Activated B cell treated with CpG ODN at 0.5 μM for 24 hours (primary cell): ENCODE results near the gene SMIM24. TPM values are rescaled to one million over a fixed set of nuclear protein-coding genes. Genes with fewer than 3 reads are reported as not detected.
A peak's percentile ranks its signal among the peaks of the same experiment; 100 is the strongest.

Experiments
- ATAC-seq: fragments of 200-7000 bp; cut with Tn5 transposase; one replicate; pipeline ENCODE4 v1.10.0; 2021; ENCODE audit warnings: low read depth, mild to moderate bottlenecking, moderate library complexity
- CTCF ChIA-PET: fragments of 350-600 bp; sonication (Branson Sonifier 250); formaldehyde crosslinking; loops from one replicate; lab custom pipeline; 2021; ENCODE audit warnings: antibody characterized with exemption; lab: Charles Lee
- POLR2A ChIA-PET: fragments of 350-600 bp; sonication (Branson Sonifier 250); formaldehyde crosslinking; loops from one replicate; lab custom pipeline; 2021; ENCODE audit warnings: antibody characterized with exemption; lab: Charles Lee
- DNase-seq: peaks from one replicate; pipeline ENCODE4 v3.0.0; 2022
- H3K27ac Mint-ChIP-seq: one replicate; pipeline ENCODE4 v1.8.0; 2020; ENCODE audit warnings: mixed read lengths
- H3K27me3 Mint-ChIP-seq: one replicate; pipeline ENCODE4 v1.8.0; 2021; ENCODE audit warnings: mixed read lengths
- H3K36me3 Mint-ChIP-seq: one replicate; pipeline ENCODE4 v1.8.0; 2021; ENCODE audit warnings: low read depth, mixed read lengths
- H3K4me1 Mint-ChIP-seq: one replicate; pipeline ENCODE4 v1.8.0; 2021; ENCODE audit warnings: mixed read lengths
- H3K4me3 Mint-ChIP-seq: one replicate; pipeline ENCODE4 v1.8.0; 2020; ENCODE audit warnings: mild to moderate bottlenecking, mixed read lengths
- H3K9me3 Mint-ChIP-seq: one replicate; pipeline ENCODE4 v1.8.0; 2020; ENCODE audit warnings: mixed read lengths
- intact Hi-C: fragments of 100-400 bp; cut with micrococcal nuclease; formaldehyde crosslinking; loops from one replicate; pipeline ENCODE4 v1.15.1; 2024
- total RNA-seq: library from RNA; stranded (reverse); gene quantifications from 2 replicates; pipeline ENCODE4 v1.2.3, GENCODE V29; 2022
- TF ChIP-seq, protein P1 (sequence below): fragments of 200-600 bp; IDR thresholded peaks from one replicate; pipeline ENCODE4 v1.8.0; 2022; ENCODE audit warnings: antibody characterized with exemption, mild to moderate bottlenecking

The SMIM24 gene
- total RNA-seq, 1 donor from 2014 or later, result not detected

DNA sequence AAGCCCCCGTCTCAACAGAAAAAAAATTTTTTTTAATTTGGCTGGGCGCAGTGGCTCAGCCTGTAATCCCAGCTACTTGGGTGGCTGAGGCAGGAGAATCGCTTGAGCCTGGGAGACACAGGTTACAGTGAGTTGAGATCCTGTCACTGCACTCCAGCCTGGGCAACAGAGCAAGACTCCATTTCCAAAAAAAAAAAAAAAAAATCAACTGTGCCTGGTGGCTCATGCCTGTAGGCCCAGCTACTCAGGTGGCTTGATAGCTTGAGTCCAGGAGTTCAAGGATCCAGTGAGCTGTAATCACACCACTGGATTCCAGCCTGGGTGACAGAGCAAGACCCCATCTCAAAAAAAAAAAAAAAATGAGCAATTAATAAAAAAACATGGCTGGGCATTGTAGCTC, 21.5 kb upstream of the SMIM24 start:
- Mint-ChIP-seq H3K27ac (no peak overlapping the region), H3K4me3 (no peak overlapping the region), H3K36me3 (peaks cover 19% of the 10 kb centered on the region), H3K4me1 (peaks cover 31% of the 10 kb centered on the region), H3K27me3 (no peaks in the 10 kb centered on the region), H3K9me3 (no peaks in the 10 kb centered on the region)
- TF ChIP-seq, protein P1, sequence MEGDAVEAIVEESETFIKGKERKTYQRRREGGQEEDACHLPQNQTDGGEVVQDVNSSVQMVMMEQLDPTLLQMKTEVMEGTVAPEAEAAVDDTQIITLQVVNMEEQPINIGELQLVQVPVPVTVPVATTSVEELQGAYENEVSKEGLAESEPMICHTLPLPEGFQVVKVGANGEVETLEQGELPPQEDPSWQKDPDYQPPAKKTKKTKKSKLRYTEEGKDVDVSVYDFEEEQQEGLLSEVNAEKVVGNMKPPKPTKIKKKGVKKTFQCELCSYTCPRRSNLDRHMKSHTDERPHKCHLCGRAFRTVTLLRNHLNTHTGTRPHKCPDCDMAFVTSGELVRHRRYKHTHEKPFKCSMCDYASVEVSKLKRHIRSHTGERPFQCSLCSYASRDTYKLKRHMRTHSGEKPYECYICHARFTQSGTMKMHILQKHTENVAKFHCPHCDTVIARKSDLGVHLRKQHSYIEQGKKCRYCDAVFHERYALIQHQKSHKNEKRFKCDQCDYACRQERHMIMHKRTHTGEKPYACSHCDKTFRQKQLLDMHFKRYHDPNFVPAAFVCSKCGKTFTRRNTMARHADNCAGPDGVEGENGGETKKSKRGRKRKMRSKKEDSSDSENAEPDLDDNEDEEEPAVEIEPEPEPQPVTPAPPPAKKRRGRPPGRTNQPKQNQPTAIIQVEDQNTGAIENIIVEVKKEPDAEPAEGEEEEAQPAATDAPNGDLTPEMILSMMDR, result no peak
- DNase-seq (no peak), ATAC-seq (no peak)
- ChIA-PET CTCF (no interaction called here), POLR2A (interaction anchor here (0.6 to 0.7 kb wide), 3 partner anchors 12 to 731 kb away, joined by 3 to 4 read pairs (median 4); no protein-coding TSS in a partner anchor)
- intact Hi-C loops, result loop anchor here (2.0 to 10.0 kb wide), 3 partner anchors 17 to 953 kb away; partner anchors contain the start of gene UBXN6

DNA sequence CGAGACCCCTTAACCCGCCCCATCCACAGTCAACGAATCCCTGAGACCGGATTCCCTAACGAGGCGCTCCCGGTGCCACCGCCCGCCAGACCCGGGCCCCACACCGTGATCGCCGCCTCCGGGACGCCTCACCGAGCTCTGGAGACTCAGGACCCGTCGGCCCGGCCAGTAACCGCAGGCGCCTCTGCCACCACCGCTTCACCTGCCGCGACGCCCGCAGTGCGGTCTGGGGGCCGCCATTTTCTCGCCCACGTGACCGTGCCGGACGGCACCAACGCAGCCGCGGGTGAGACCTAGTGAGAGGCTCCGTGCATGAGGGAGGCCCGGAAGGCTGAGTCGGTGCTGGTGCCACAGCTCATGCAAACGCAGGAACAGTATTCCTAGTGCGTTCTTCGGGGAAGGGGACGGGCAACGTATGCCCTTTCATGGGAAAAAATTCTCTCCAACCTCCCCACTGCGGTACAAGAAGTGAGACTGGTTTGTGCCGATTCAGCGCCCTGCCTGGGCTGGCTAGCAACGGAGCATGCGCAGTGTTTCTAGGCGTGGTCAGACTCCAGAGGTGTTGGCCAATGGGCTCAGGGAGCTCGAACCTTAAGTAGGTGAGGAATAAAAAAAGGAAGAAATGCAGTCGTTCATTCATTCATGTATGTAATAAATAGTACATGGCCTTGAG, 20.2 kb upstream of the SMIM24 start, which contains the start of gene DOHH:
DOHH (minus strand) TSS at position 246 of the 673 bp plus-strand sequence. CDS start 3,860 bp downstream, outside the sequence.
- peaks cover 25% of the 10 kb centered on the region for H3K4me1 Mint-ChIP-seq
- ChIA-PET CTCF (interaction anchor here (0.6 kb wide), 1 partner anchor 21 kb away, joined by 3 read pairs; no protein-coding TSS in a partner anchor), POLR2A (interaction anchor here (0.5 to 2.0 kb wide), 9 partner anchors 16 to 682 kb away, joined by 3 to 8 read pairs (median 4); partner anchors contain the start of gene CACTIN)
- no peaks in the 10 kb centered on the region for H3K27me3 Mint-ChIP-seq
- intact Hi-C loops, result loop anchor here (2.0 to 10.0 kb wide), 3 partner anchors 16 to 954 kb away; partner anchors contain the start of gene UBXN6
- H3K4me3 Mint-ChIP-seq, result peak within 1 kb of the TSS; percentile 93
- H3K27ac Mint-ChIP-seq, result peak within 1 kb of the TSS; percentile 98
- peaks cover 24% of the 10 kb centered on the region for H3K36me3 Mint-ChIP-seq
- DNase-seq, result peak; percentile 91
- peak; percentile 90 for ATAC-seq
- no peaks in the 10 kb centered on the region for H3K9me3 Mint-ChIP-seq
- TF ChIP-seq, protein P1, result no peak

DNA sequence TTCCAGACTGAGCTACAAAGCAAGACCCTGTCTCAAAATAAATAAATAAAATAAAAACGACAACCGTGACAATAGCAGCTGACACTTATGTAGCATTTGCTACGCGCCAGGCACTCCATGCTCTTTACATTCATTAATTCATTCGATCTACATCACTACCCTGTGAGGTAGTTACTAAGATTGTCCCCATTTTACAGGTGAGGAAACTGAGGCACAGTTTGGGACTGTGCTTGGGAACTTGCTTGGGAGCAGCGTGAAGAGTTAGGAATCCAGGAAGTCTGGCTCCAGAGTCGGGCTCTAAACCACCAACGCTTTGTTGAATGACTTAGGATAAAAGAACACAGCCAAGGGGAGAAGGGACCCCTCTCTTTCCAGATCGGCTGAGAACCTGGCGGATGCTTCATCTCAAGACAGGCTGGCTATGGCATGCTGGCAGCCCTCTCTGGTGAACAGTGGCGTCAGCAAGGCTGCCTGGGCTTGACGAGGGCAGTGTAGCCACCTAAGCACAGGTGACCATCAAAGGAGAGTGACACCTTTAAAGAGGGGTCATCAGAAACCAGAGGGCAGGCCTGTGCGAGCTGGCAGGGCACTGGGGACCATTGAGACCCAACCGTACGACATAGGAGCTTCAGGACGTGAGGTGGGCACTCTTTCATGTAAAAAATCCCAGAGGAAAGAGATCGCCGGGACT, 19.6 kb upstream of the SMIM24 start:
- intact Hi-C loops, result loop anchor here (2.0 to 10.0 kb wide), 3 partner anchors 15 to 955 kb away; partner anchors contain the start of gene UBXN6
- peaks cover 31% of the 10 kb centered on the region for H3K36me3 Mint-ChIP-seq
- peak overlapping the region; percentile 93 for H3K4me3 Mint-ChIP-seq
- TF ChIP-seq, protein P1, result no peak
- CTCF ChIA-PET, result no interaction called here
- POLR2A ChIA-PET, result interaction anchor here (0.6 to 2.0 kb wide), 4 partner anchors 15 to 683 kb away, joined by 4 to 9 read pairs (median 7); no protein-coding TSS in a partner anchor
- peaks cover 20% of the 10 kb centered on the region for H3K4me1 Mint-ChIP-seq
- peak overlapping the region; percentile 98 for H3K27ac Mint-ChIP-seq
- H3K27me3 Mint-ChIP-seq, result no peaks in the 10 kb centered on the region
- no peaks in the 10 kb centered on the region for H3K9me3 Mint-ChIP-seq
- DNase-seq, result no peak
- ATAC-seq, result no peak

DNA sequence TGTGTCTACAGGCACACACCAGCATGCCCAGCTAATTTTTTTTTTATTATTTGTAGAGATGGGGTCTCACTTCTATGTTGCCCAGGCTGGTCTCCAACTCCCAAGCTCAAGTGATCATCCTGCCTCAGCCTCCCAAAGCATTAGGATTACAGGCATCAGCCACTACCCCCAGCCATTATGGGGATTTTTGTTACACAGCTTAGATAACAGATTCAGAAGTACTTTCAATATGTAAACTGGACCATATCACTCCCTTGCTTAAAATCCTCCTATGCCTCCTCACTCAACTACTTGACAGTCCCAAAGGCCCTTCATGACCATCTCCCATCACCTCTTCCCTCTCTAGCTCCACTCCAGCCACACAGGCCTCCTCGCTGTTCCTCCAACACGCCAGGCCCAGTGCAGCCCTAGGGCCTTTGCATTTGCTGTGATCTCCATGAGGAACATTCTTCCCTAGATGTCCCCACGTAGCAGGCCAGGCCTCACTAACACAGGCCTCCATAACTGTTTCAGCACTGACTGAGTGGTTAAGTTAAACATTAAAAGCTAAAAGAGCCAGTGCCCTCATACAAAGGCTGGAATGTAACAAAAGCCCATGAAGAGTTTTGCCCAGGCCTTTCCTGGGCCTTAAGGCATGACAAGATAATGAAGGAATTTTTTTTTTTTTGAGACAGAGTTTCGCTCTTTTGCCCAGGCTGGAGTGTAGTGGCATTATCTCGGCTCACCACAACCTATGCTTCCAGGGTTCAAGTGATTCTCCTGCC, 17.6 kb upstream of the SMIM24 start:
- POLR2A ChIA-PET, result no interaction called here
- H3K4me1 Mint-ChIP-seq, result peaks cover 16% of the 10 kb centered on the region
- H3K9me3 Mint-ChIP-seq, result no peaks in the 10 kb centered on the region
- no peak for ATAC-seq
- H3K4me3 Mint-ChIP-seq, result no peak overlapping the region
- intact Hi-C loops, result no loop called here
- CTCF ChIA-PET, result no interaction called here
- H3K36me3 Mint-ChIP-seq, result peaks cover 45% of the 10 kb centered on the region
- no peak for DNase-seq
- H3K27me3 Mint-ChIP-seq, result no peaks in the 10 kb centered on the region
- no peak overlapping the region for H3K27ac Mint-ChIP-seq
- TF ChIP-seq, protein P1, result no peak
